HEK293 (cell line): ENCODE data around the gene CFAP53.

Source experiments
- BCL11B ChIP-seq: fragments of 450-650 bp; formaldehyde crosslinking; IDR thresholded peaks from 2 replicates; pipeline ENCODE4 v1.5.1; 2016; ENCODE audit warnings: low read depth, missing biosample characterization, missing genetic modification characterization
- GLIS2 ChIP-seq: fragments of 450-650 bp; formaldehyde crosslinking; IDR thresholded peaks from 2 replicates; pipeline ENCODE4 v1.5.1; 2016; ENCODE audit warnings: missing biosample characterization, missing genetic modification characterization
- INSM2 ChIP-seq: fragments of 450-650 bp; formaldehyde crosslinking; IDR thresholded peaks from 2 replicates; pipeline ENCODE4 v1.5.1; 2016; ENCODE audit warnings: missing biosample characterization, missing genetic modification characterization
- KLF17 ChIP-seq: fragments of 450-650 bp; formaldehyde crosslinking; IDR thresholded peaks from 2 replicates; pipeline ENCODE4 v1.5.1; 2016; ENCODE audit warnings: missing biosample characterization, missing genetic modification characterization
- KLF7 ChIP-seq: fragments of 450-650 bp; formaldehyde crosslinking; IDR thresholded peaks from 2 replicates; pipeline ENCODE4 v1.5.1; 2016; ENCODE audit warnings: missing biosample characterization, missing genetic modification characterization, borderline replicate concordance
- KLF8 ChIP-seq: fragments of 450-650 bp; formaldehyde crosslinking; IDR thresholded peaks from 2 replicates; pipeline ENCODE4 v1.5.1; 2016; ENCODE audit warnings: missing biosample characterization, missing genetic modification characterization
- PRDM6 ChIP-seq: fragments of 450-650 bp; formaldehyde crosslinking; IDR thresholded peaks from 2 replicates; pipeline ENCODE4 v1.5.1; 2017; ENCODE audit warnings: missing biosample characterization, missing genetic modification characterization
- YY2 ChIP-seq: fragments of 450-650 bp; formaldehyde crosslinking; IDR thresholded peaks from 2 replicates; pipeline ENCODE4 v1.5.1; 2016; ENCODE audit warnings: missing biosample characterization, missing genetic modification characterization
- ZBTB10 ChIP-seq: fragments of 450-650 bp; formaldehyde crosslinking; IDR thresholded peaks from 2 replicates; pipeline ENCODE4 v1.5.1; 2016; ENCODE audit warnings: missing biosample characterization, missing genetic modification characterization
- ZBTB11 ChIP-seq: fragments of 450-650 bp; formaldehyde crosslinking; conservative IDR thresholded peaks from 2 replicates; pipeline ENCODE4 v1.5.1; 2016; ENCODE audit warnings: low read depth, missing biosample characterization, missing genetic modification characterization
- ZBTB26 ChIP-seq: fragments of 450-650 bp; formaldehyde crosslinking; optimal IDR thresholded peaks from 2 replicates; pipeline ENCODE3; 2016; ENCODE audit warnings: missing biosample characterization, mild to moderate bottlenecking, missing genetic modification characterization
- ZBTB48 ChIP-seq: fragments of 450-650 bp; formaldehyde crosslinking; IDR thresholded peaks from 2 replicates; pipeline ENCODE4 v1.5.1; 2016; ENCODE audit warnings: missing biosample characterization, missing genetic modification characterization
- ZBTB7A ChIP-seq: fragments of 450-650 bp; formaldehyde crosslinking; IDR thresholded peaks from 2 replicates; pipeline ENCODE4 v1.5.1; 2016; ENCODE audit warnings: low read depth, missing biosample characterization, missing genetic modification characterization
- ZNF16 ChIP-seq: fragments of 450-650 bp; formaldehyde crosslinking; IDR thresholded peaks from 2 replicates; pipeline ENCODE4 v1.5.1; 2016; ENCODE audit warnings: low read depth, missing biosample characterization, missing genetic modification characterization
- ZNF302 ChIP-seq: fragments of 450-650 bp; formaldehyde crosslinking; IDR thresholded peaks from 2 replicates; pipeline ENCODE4 v1.5.1; 2016; ENCODE audit warnings: missing biosample characterization, missing genetic modification characterization, low read depth
- ZNF394 ChIP-seq: fragments of 450-650 bp; formaldehyde crosslinking; IDR thresholded peaks from 2 replicates; pipeline ENCODE4 v1.5.1; 2016; ENCODE audit warnings: missing biosample characterization, missing genetic modification characterization, mild to moderate bottlenecking, moderate library complexity, borderline replicate concordance
- ZNF513 ChIP-seq: fragments of 450-650 bp; IDR thresholded peaks from 2 replicates; pipeline ENCODE4 v1.5.1; 2018; ENCODE audit warnings: missing biosample characterization, missing genetic modification characterization
- ZNF600 ChIP-seq: fragments of 450-650 bp; formaldehyde crosslinking; IDR thresholded peaks from 2 replicates; pipeline ENCODE4 v1.5.1; 2016; ENCODE audit warnings: missing biosample characterization, missing genetic modification characterization
- ZNF629 ChIP-seq: fragments of 450-650 bp; formaldehyde crosslinking; IDR thresholded peaks from 2 replicates; pipeline ENCODE4 v1.5.1; 2017; ENCODE audit warnings: missing biosample characterization, missing genetic modification characterization
- ZNF792 ChIP-seq: fragments of 450-650 bp; formaldehyde crosslinking; IDR thresholded peaks from 2 replicates; pipeline ENCODE4 v1.5.1; 2016; ENCODE audit warnings: missing biosample characterization, missing genetic modification characterization
- ZSCAN5A ChIP-seq: fragments of 450-650 bp; formaldehyde crosslinking; IDR thresholded peaks from 2 replicates; pipeline ENCODE4 v1.5.1; 2016; ENCODE audit warnings: missing biosample characterization, missing genetic modification characterization

The CFAP53 gene

GRCh38 chr18:50281295-50281971 lies 15.1 kb upstream of the CFAP53 start, which contains the start of gene MBD1 (continued):
- TF ChIP-seq ZNF16 (tag by site-specific recombination) (no peak), KLF8 (tag by site-specific recombination) (peak; percentile 72; the same call in 1 of the 2 replicates), ZNF629 (tag by site-specific recombination) (peak; percentile 79), ZBTB11 (tag by site-specific recombination) (peak; percentile 94), KLF17 (peak; percentile 79; the same call in 1 of the 2 replicates), ZNF600 (tag by site-specific recombination) (peak; percentile 84), BCL11B (no peak), ZNF513 (tag by site-specific recombination) (peak; percentile 84), ZSCAN5A (tag by site-specific recombination) (0 out of 2 replicates have a peak, but pooled peaks have one; percentile 84), ZNF302 (tag by site-specific recombination) (0 out of 2 replicates have a peak, but pooled peaks have one; percentile 1), ZBTB48 (tag by site-specific recombination) (no peak), KLF7 (tag by site-specific recombination) (0 out of 2 replicates have a peak, but pooled peaks have one; percentile 22), GLIS2 (tag by site-specific recombination) (peak; percentile 95), ZNF394 (tag by site-specific recombination) (peak; percentile 9; the same call in 1 of the 2 replicates), ZNF792 (tag by site-specific recombination) (peak; percentile 85), ZBTB10 (peak; percentile 88; the same call in 1 of the 2 replicates), ZBTB26 (tag by site-specific recombination) (peak; percentile 98), YY2 (tag by site-specific recombination) (peak; percentile 89), PRDM6 (tag by site-specific recombination) (no peak), ZBTB7A (tag by site-specific recombination) (peak; percentile 72; the same call in 1 of the 2 replicates), INSM2 (tag by site-specific recombination) (peak; percentile 69; the same call in 1 of the 2 replicates)
